CD4-positive, alpha-beta T cell (primary cell): ENCODE results near the gene EIF2A. TPM values are rescaled to one million over a fixed set of nuclear protein-coding genes. Genes with fewer than 3 reads are reported as not detected.

Source experiments
- ATAC-seq: fragments of 200-7000 bp; cut with Tn5 transposase; one replicate; pipeline ENCODE4 v1.10.0; 2022; ENCODE audit warnings: mild to moderate bottlenecking; ENCODE audit not compliant: poor library complexity
- CTCF ChIA-PET: fragments of 350-600 bp; sonication (Branson Sonifier 250); formaldehyde crosslinking; loops from one replicate; lab custom pipeline; 2021; ENCODE audit warnings: antibody characterized with exemption, inconsistent platforms; lab: Charles Lee
- POLR2A ChIA-PET: fragments of 350-600 bp; sonication (Branson Sonifier 250); formaldehyde crosslinking; loops from one replicate; lab custom pipeline; 2021; ENCODE audit warnings: antibody characterized with exemption, inconsistent platforms; lab: Charles Lee
- DNase-seq, 14 experiments: peaks; one replicate each; pipeline ENCODE4 v3.0.0-alpha.2; 2013 to 2020; ENCODE audit warnings: mixed read lengths in 2 of 14
- H3K27ac ChIP-seq, 2 donors: one replicate each; pipeline versions ENCODE4 v1.5.1 to v1.7.0; 2013; ENCODE audit warnings: low read length in 2 of 2, low read depth in 1 of 2, mild to moderate bottlenecking in 1 of 2
- H3K27me3 ChIP-seq, 2 experiments: 1 replicate in 1 of 2; 2 replicates in 1 of 2; pipeline versions ENCODE4 v1.6.1 to v1.7.0; 2013; ENCODE audit warnings: low read length in 2 of 2, control low read depth in 1 of 2, mild to moderate bottlenecking in 1 of 2, moderate library complexity in 1 of 2; ENCODE audit not compliant: insufficient read depth in 2 of 2, control insufficient read depth in 1 of 2
- H3K36me3 ChIP-seq: one replicate; pipeline ENCODE4 v1.6.1; 2013; ENCODE audit warnings: low read length, control low read depth; ENCODE audit not compliant: insufficient read depth
- H3K4me1 ChIP-seq: one replicate; pipeline ENCODE4 v1.6.1; 2013; ENCODE audit warnings: low read length, control low read depth; ENCODE audit not compliant: insufficient read depth
- H3K4me3 ChIP-seq: one replicate; pipeline ENCODE4 v1.5.1; 2013; ENCODE audit warnings: mild to moderate bottlenecking, low read length, moderate library complexity
- H3K9me3 ChIP-seq, 2 experiments: 1 replicate in 1 of 2; 2 replicates in 1 of 2; pipeline versions ENCODE4 v1.6.1 to v1.7.0; 2013; ENCODE audit warnings: low read length in 2 of 2, mild to moderate bottlenecking in 2 of 2, control low read depth in 1 of 2, moderate library complexity in 1 of 2; ENCODE audit not compliant: control insufficient read depth in 1 of 2, insufficient read depth in 1 of 2
- H3K27ac Mint-ChIP-seq: one replicate; pipeline ENCODE4 v1.8.0; 2020; ENCODE audit warnings: mixed read lengths
- H3K27me3 Mint-ChIP-seq: one replicate; pipeline ENCODE4 v1.8.0; 2021; ENCODE audit warnings: mixed read lengths
- H3K36me3 Mint-ChIP-seq: one replicate; pipeline ENCODE4 v1.8.0; 2021; ENCODE audit warnings: low read depth, mixed read lengths
- H3K4me1 Mint-ChIP-seq: one replicate; pipeline ENCODE4 v1.8.0; 2021; ENCODE audit warnings: low read depth, mixed read lengths
- H3K4me3 Mint-ChIP-seq: one replicate; pipeline ENCODE4 v1.8.0; 2020; ENCODE audit warnings: mild to moderate bottlenecking, mixed read lengths
- H3K9me3 Mint-ChIP-seq: one replicate; pipeline ENCODE4 v1.8.0; 2020; ENCODE audit warnings: mixed read lengths
- CTCF ChIP-seq: fragments of 200-600 bp; IDR thresholded peaks from one replicate; pipeline ENCODE4 v1.8.0; 2022; ENCODE audit warnings: antibody characterized with exemption, mild to moderate bottlenecking
- intact Hi-C, 2 experiments: fragments of 100-400 bp; cut with DNase I in 1 of 2; cut with micrococcal nuclease in 1 of 2; formaldehyde crosslinking; loops; one replicate each; pipeline versions ENCODE4 v1.15.1 to v1.9.0; 2023 to 2025; cut with DNase I, micrococcal nuclease
- total RNA-seq, 174 experiments: library from RNA in 2 of 174; stranded (reverse) in 2 of 174; gene quantifications; one replicate each; pipeline ENCODE4 v1.2.3 and lab custom pipeline; 2021 to 2026

EIF2A gene
- total RNA-seq, 2 experiments from 2014 or later: 115 to 122 TPM

GRCh38 chr3:150623945-150624344, 77.4 kb downstream of the EIF2A start:
- CTCF ChIA-PET: no interaction called here

DNA sequence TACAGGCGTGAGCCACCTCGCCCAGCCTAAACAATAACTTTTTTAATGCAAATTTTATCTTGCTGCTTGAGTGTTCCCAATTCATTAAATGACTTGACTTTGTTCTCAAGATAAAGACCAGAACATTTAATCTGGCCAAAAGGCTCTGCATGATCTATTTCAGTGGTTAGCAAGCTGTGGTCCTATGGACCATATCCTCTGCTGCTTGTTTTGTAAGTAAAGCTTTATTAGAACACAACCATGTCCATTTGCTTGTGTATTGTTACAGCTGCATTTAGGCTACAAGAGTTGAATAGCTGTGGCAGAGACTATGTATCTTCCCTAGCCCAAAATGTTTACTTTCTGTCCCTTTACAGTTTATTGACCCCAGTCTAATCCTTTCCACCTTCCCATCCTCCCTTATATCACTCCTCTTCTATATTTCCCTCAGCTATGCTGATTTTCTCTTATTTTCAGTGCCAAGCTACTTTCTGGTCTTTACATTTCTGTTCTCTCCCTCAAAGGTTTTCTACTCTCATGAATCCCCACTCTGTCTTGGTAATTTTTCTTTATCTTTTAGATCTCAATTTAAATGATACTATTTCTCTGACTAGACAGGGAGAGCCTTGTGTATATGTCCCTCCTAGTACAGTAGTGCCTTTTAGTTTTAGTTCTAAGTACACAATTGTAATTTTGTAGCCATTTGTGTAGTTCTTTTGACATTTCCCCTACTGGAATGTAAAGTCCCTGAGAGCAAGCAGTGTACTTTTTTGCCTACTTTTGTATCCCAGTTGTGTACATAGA, 79.8 kb downstream of the EIF2A start:
- POLR2A ChIA-PET: no interaction called here
- no peaks in the 10 kb centered on the region for H3K27me3 ChIP-seq
- H3K27ac ChIP-seq: no peak overlapping the region
- H3K36me3 ChIP-seq: peaks cover 61% of the 10 kb centered on the region
- Mint-ChIP-seq H3K27me3 (no peaks in the 10 kb centered on the region), H3K27ac (no peak overlapping the region), H3K9me3 (no peaks in the 10 kb centered on the region), H3K4me1 (peaks cover 31% of the 10 kb centered on the region), H3K36me3 (peaks cover 83% of the 10 kb centered on the region), H3K4me3 (no peak overlapping the region)
- ATAC-seq (no peak), DNase-seq (no peak)
- TF ChIP-seq CTCF: no peak
- intact Hi-C loops: no loop called here
- no peak overlapping the region for H3K4me3 ChIP-seq
- H3K4me1 ChIP-seq: no peaks in the 10 kb centered on the region
- H3K9me3 ChIP-seq: no peaks in the 10 kb centered on the region
- CTCF ChIA-PET: no interaction called here

More at GRCh38 chr3:150623945-150624344, 77.4 kb downstream of the EIF2A start:
- Mint-ChIP-seq H3K27me3 (no peaks in the 10 kb centered on the region), H3K4me1 (peaks cover 52% of the 10 kb centered on the region), H3K27ac (peak overlapping the region; percentile 72), H3K9me3 (no peaks in the 10 kb centered on the region), H3K4me3 (no peak overlapping the region), H3K36me3 (peaks cover 83% of the 10 kb centered on the region)
- ATAC-seq (no peak), DNase-seq (no peak)
- POLR2A ChIA-PET: interaction anchor here (1.0 kb wide), 1 partner anchor 21 kb away, joined by 3 read pairs; the partner anchor contains the start of gene SELENOT
- TF ChIP-seq CTCF: no peak
- peaks cover 52% of the 10 kb centered on the region for H3K36me3 ChIP-seq
- H3K27ac ChIP-seq: no peak overlapping the region
- intact Hi-C loops: no loop called here
- H3K27me3 ChIP-seq: no peaks in the 10 kb centered on the region
- H3K9me3 ChIP-seq: no peaks in the 10 kb centered on the region
- no peak overlapping the region for H3K4me3 ChIP-seq
- peaks cover 2% of the 10 kb centered on the region for H3K4me1 ChIP-seq

DNA sequence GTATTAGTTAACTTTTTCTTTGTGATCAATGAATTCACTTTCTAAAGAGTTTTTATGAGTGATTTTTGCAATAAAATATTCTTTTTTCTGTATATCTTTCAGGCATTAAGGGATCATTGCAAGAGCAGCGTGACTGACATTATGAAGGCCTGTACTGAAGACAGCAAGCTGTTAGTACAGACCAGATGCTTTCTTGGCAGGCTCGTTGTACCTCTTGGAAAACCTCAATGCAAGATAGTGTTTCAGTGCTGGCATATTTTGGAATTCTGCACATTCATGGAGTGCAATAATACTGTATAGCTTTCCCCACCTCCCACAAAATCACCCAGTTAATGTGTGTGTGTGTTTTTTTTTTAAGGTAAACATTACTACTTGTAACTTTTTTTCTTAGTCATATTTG, 81.0 kb downstream of the EIF2A start:
- CTCF ChIA-PET: no interaction called here
- no peaks in the 10 kb centered on the region for H3K27me3 Mint-ChIP-seq

More for the DNA sequence above, 81.0 kb downstream of the EIF2A start:
- peaks cover 23% of the 10 kb centered on the region for H3K4me1 Mint-ChIP-seq
- DNase-seq (no peak), ATAC-seq (no peak)
- H3K4me1 ChIP-seq: no peaks in the 10 kb centered on the region
- H3K9me3 Mint-ChIP-seq: no peaks in the 10 kb centered on the region
- H3K27ac Mint-ChIP-seq: no peak overlapping the region
- no peak overlapping the region for H3K27ac ChIP-seq
- intact Hi-C loops: no loop called here
- no peaks in the 10 kb centered on the region for H3K27me3 ChIP-seq
- peaks cover 64% of the 10 kb centered on the region for H3K36me3 ChIP-seq
- H3K4me3 Mint-ChIP-seq: no peak overlapping the region
- H3K9me3 ChIP-seq: no peaks in the 10 kb centered on the region
- H3K4me3 ChIP-seq: no peak overlapping the region
- TF ChIP-seq CTCF: no peak
- POLR2A ChIA-PET: interaction anchor here (0.7 kb wide), 1 partner anchor 25 kb away, joined by 3 read pairs; the partner anchor contains the start of gene SELENOT
- H3K36me3 Mint-ChIP-seq: peaks cover 77% of the 10 kb centered on the region
